NCI-H2029 treated with DMSO at 0.1 percent for 48 hours (cell line): ENCODE data around the gene PLXNB3.
A peak's percentile ranks its signal among the peaks of the same experiment; 100 is the strongest.

Experiments used
- DNase-seq: peaks from one replicate; lab custom pipeline; 2025; lab: John Stamatoyannopoulos, UW

Gene PLXNB3

GRCh38 chrX:153791104-153791852 is 27.2 kb downstream of the PLXNB3 start:
- DNase-seq, result no peak

DNA sequence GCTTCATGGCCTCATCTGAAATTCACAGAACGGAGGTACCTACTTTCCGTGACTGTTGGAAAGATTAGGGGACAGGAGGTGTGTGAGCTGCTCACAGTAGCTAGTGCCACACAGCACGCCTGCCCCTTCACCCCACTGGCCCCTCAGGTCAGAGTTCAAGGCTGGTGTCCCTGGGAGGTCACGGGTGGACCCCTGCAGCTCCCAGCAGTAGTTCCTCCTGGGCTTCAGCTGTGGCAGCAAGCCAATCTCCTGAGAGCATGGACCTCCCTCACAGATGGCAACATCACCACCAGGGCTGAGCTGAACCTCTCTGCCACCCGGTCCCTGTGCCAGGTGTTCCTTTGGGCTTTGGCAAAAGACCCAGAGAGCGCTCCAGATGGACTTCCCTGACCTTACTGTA is 28.3 kb downstream of the PLXNB3 start:
- DNase-seq, result no peak

- no peak for DNase-seq
Measured at GRCh38 chrX:153793291-153793690, 29.2 kb downstream of the PLXNB3 start.

DNA sequence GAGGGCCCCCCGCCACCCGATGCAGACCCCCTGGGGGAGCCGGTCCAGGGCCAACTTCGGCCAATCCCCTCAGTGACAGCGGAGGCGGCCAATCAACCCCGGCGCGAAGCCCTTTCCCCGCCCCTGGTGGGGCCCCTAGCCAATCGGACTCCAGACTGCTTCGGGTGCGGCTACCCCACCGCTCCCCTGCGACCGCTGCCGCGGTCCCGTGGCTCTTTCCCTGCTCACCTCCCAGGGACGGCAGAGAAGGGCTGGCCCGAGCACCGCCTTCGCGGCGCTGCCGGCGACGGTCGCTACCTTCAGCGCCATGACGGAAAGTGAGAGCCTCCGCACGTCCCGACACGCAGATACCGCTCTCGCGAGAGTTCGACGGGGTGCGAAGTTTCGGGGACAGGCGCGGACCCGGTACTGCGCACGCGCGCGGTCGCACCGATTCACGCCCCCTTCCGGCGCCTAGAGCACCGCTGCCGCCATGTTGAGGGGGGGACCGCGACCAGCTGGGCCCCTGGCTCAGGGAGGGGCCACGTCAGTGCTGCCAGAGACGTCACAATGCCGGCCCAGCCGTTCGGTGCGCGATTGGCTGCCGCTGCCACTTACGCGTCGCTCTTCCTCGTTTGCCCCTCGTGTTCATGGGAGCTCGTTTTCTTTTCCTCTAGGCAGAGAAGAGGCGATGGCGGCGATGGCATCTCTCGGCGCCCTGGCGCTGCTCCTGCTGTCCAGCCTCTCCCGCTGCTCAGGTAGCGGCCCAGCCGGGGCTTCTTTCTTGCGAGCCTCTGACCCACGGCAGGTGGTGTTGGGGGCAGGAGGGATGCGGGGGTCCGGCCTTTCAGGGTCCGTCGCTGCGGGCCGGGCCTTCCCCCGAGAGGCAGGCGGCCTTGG is 30.2 kb downstream of the PLXNB3 start, which contains the start of the genes IDH3G and SSR4:
TSS of gene IDH3G (minus strand) at position 358 of the 879 bp plus-strand sequence. CDS start at position 309, 49 bp downstream.
TSS of gene SSR4 (plus strand) at position 651 of the 879 bp plus-strand sequence. CDS start at position 671, 20 bp downstream.
- peak; percentile 71 for DNase-seq

DNA sequence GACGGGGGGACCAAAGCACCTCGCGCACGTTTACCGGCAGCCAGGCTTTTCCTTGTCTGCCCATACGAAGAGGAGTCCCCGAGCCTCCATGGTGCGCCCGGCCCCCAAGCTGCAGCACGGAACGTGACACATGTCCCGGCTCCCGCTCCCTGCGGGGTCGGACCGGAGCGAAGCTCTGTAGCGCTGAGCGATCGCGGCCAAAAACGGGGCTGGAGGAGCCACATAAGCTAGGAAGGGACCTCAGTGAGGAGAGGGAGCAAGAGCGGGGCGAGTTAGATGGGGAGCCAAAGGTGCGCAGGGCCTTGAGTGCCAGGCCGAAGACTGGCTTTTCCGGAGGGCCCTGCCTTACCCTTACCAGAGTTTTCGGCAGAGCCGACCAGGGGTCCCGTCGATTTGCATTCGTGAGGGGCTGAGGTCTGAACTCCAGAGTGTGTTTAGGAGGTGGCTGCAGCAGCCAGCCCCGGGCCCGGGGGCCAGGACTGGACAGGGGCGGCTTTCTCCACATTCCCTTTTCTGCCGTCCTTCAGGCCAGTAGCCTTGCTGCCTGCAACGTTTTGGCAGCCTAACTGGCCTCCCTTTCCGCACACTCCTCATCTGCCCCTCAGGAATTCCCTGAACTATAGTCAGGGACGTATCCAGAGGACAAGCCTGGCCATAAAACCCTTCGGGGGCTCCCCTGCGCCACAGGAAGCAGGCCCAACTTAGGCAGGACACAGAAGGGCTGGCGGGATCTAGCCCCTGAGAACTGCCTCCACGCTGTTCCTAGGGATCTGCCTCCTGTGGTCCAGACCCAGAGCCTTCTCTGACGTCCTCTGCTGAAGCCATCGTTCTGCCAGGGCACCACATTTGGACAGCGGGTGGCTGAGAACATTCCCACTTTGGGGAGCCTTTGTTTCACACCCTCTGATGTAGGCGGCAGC is 31.1 kb downstream of the PLXNB3 start:
- no peak for DNase-seq

- no peak for DNase-seq
Measured at GRCh38 chrX:153797415-153798015, 33.5 kb downstream of the PLXNB3 start.

GRCh38 chrX:153799326-153799725 is 35.3 kb downstream of the PLXNB3 start:
- DNase-seq, result no peak

DNA sequence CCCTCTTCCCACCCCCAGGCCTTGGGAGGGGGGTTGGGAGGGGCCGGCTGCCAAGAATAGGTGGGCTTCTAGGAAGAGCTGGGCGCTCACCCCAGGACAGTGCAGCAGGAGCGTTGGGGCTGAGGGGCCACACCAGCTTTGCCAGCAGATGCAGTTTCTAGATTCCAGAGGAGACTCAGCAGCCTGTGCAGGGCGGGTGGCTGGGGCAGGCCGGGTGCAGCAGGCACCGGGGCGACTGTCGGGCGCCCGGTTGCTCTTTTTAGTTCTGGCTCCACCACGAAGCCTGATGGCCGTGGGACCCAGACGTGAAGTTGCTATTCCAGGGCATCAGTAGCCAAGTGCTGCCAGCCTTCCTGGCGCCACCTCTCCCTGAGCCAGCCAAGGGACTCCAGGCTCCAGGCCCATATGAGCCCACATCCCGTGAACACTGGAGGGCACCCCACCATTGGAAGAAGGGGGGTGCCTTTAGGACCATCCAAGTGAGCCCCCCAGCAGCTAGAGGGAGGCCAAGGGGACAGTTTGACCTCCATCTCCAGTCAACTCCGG is 36.2 kb downstream of the PLXNB3 start:
- DNase-seq, result no peak

GRCh38 chrX:153800746-153801145 is 36.7 kb downstream of the PLXNB3 start:
- no peak for DNase-seq

DNA sequence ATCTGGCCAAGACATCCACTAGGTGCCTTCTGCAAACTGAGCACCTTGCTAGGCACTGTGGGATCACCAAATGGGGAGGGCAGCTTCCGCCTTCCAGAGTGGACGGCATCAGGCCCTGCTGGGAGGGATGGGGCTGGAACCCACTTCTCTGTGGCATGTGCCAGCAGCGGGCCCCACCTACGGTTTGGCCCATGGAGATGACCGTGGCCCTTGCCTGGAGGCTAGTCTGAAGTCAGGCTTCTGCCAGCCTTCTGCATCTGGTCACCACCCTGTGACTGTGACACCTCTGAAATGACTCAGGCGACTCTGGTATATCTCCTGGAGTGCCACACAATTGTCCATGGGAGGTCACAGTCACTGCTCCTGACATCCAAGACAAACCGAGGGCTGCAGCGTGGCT is 37.6 kb downstream of the PLXNB3 start:
- DNase-seq, result no peak

DNA sequence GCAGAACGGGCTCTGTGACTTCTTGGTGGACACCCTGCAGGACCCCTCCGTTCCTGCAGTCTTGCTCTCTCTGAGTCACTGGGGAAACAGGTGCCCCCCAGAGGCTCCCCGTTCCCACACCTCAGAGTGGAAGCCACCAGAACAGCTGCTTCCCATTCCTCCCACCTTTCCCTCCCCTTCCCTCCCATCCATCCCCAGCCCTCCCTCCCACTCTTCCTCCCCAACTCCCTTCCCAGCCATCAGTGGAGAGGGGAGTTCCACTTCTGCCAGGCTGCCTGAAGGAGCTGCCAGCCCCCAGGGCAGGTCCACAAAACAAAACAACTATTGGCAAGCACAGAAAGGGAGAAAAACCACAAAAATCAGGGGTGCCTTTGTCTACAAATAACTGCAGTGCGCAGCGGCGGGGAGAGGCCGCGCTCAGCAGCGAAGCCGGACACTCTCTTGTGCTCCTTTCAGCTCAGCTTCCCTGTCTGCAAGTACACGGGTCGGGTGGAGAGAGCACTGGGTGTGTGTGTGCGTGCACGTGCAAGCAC is 38.5 kb downstream of the PLXNB3 start:
- DNase-seq, result no peak

DNA sequence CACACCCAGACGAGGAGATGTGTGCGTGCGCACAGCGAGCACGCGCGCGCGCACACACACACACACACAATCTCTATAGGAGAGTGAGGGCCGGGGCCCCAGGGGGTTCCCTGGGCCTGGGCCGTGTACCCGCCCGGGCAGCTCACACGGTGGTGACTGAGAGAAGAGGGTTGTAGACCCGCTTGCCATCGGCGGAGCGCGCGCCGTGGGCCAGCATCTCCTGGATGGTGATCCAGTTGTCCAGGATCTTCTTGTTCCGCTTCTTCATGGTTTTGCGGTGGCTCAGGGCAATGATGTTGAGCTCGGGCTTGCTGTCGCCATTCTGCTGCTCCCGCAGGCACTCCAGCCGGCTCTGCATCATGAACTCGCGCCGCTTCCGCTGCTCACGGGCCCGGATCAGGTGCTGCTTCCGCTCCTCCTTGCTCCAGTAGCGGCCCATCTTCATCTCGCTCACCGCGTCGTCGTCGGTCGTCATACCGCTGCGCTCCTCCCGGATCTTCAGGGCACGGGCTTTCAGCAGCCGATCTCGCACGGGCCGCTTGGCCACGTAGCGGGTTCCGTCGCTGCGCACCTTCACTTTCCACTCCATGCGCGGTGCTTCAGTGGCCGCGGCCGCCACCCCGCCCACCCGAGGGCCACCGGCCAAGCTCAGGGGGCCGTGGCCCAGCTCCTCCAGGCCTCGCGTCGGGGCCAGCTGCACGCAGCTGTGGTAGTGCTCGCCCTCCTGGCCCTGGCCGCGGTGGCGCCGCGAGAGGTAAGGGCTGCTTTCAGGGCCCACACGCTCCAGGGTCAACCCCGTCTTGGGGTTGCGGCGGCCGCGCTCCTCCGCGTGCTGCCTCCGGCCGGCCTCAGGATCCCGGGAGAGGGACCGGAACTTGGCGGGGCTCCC is 39.4 kb downstream of the PLXNB3 start:
- no peak for DNase-seq

- DNase-seq, result no peak
Measured at GRCh38 chrX:153804100-153804595, 40.1 kb downstream of the PLXNB3 start.

DNA sequence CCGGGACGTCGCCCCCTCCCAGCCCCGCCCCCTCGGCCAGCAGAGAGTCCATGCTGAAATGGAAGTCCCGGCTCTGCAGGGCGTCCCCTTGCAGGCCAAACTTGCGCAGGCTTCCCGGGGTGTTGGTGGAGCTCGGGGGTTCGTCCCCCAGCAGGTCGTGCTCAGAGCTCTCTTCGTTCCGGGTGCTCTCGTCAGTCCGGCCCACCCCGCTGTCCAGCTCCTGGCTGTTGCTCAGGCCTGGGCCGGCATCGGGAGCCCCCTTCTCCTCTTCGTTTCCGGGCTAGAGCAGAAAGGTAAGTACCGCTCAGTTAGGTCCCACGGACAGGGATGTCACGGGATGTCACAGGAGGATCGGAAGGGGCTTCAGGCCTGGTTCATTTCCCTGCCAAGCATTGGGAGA is 40.6 kb downstream of the PLXNB3 start:
- no peak for DNase-seq

DNA sequence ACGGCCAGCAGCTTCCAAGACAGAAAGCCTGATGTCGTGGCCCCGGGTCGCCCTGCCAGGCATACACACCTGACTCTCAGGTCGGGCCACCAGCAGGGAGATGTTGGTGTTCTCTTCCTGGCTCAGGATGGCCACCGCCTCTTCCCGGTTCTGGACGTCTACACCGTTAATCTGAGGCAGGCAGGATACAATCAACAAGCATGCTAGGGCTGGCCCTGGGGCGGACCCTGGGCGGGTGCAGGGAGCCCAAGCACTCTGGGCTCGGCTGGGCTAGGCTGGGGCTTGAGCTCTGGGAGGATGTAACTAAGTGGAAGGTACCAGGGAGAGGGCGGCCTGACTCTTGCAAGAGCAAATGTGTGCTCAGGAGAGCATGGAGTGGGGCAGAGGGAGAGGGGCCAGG is 41.4 kb downstream of the PLXNB3 start:
- no peak for DNase-seq

DNA sequence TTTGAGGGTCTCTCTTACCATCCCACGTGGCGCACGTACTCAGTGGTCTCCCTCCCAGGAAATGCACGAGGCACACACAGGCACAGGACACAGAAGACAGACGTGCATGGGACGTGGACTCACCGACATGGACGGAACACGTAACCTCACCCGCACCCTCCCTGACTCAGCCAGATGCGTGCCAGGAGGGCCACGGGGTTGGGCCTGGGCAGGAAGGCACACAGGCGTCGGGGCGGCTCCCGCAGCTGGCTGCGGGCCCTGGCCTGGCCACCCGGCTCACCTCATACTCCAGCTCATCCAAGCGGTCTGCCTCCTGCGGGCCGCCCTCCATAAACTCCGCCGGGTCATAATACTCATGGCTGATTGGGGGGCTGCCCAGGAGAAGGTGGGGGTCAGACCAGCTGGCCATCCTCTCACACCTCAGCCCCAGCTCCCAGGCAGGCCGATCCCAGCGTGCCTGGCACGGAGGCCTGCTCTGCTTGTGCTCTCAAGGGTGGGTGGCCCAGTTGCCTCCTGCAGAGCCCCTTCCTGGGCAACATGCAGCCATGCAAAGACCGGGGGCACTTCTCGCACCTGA is 43.0 kb downstream of the PLXNB3 start:
- DNase-seq, result no peak

DNA sequence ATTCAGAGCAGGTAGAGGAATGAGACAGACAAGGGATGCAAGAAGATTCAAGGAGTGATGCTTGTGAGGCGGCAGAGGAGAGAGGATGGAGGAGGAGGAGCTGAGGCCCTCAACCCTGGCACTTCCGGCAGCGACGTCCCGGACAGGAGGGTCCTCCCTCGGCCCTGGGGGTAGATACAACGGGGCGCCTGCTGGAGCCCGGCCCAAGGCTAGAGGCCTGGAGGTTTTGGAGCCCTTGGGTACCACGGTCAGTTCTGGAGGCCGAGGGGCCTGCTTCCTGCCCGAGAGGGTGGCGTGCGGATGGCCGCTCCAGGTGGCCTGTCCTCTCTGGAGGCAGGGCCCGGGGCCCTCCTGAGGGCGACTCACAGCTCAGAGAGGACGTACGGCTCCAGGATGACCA is 43.9 kb downstream of the PLXNB3 start:
- no peak for DNase-seq

DNA sequence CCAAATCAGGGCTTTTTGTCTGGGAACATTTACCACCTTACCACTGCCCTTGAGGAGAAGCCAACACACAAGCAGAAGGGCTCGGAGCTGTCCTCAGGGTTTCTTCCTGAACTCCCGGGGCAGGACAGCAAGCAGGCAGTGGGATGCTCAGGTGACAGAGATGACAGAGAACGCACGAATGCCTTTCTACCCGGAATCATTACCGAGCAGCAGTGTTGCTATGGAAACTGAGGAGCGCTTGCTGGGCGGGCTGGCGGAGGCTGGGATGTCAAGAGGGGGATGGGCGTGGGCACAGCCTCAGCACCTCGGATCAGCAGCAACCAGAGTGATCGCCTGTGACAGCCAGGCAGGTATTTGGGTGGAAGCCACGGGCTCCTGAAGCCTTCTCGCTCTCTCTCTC is 48.2 kb downstream of the PLXNB3 start:
- DNase-seq, result no peak

DNA sequence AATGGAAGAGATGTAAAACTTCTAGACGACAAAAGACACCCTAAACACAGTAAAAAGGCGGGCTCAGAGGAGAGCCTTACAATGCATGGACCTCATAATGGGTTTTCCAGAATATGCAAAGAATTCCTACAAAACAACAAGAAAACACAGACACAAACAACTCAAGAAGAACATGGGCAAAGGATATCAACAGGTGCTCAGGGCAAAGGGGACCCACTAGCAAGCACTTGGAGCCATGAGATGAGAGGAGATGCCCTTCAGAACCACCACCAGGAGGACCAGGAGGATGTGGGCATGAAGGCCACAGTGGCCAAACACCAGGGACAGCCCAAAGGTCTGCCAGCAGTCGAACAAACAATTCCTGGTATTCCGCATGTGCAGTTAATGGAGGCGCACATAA is 49.1 kb downstream of the PLXNB3 start:
- DNase-seq, result no peak
